ENCODE measurements around the gene DERL2.

DERL2 gene

GRCh38 chr17:5509482-5509881, 23.5 kb upstream of the DERL2 start:
- Histone ChIP-seq H3K4me1 (ENCODE audit: control insufficient read depth in 1 of 2, insufficient read depth in 1 of 2, low read depth in 1 of 2, low read length in 1 of 2) (peaks cover 0 to 6% of the 10 kb centered on the region in 2 experiments), H3K9me3 (no peaks in the 10 kb centered on the region), H3K27ac (no peak overlapping the region), H3K27me3 (no peaks in the 10 kb centered on the region), H3K36me3 (peaks cover 35% of the 10 kb centered on the region), H3K4me3 (ENCODE audit: low read depth in 1 of 2, low read length in 1 of 2) (no peak overlapping the region)
- no peak for TF ChIP-seq CTCF (IDR thresholded peaks at IDR 0.05)

- Histone ChIP-seq H3K4me3 (ENCODE audit: low read depth in 1 of 2, low read length in 1 of 2) (no peak overlapping the region), H3K27me3 (no peaks in the 10 kb centered on the region), H3K9me3 (no peaks in the 10 kb centered on the region), H3K4me1 (ENCODE audit: control insufficient read depth in 1 of 2, insufficient read depth in 1 of 2, low read depth in 1 of 2, low read length in 1 of 2) (peaks cover 0 to 6% of the 10 kb centered on the region in 2 experiments), H3K36me3 (peaks cover 36% of the 10 kb centered on the region), H3K27ac (no peak overlapping the region)
- no peak for TF ChIP-seq CTCF (IDR thresholded peaks at IDR 0.05)
Measured at GRCh38 chr17:5508810-5509209, 22.8 kb upstream of the DERL2 start.

GRCh38 chr17:5506307-5506706, 20.3 kb upstream of the DERL2 start:
- Histone ChIP-seq H3K9me3 (no peaks in the 10 kb centered on the region), H3K36me3 (peaks cover 43% of the 10 kb centered on the region), H3K4me1 (ENCODE audit: control insufficient read depth in 1 of 2, insufficient read depth in 1 of 2, low read depth in 1 of 2, low read length in 1 of 2) (no peaks in the 10 kb centered on the region), H3K27me3 (peaks cover 24% of the 10 kb centered on the region), H3K27ac (no peak overlapping the region), H3K4me3 (ENCODE audit: low read depth in 1 of 2, low read length in 1 of 2) (no peak overlapping the region)
- TF ChIP-seq CTCF (IDR thresholded peaks at IDR 0.05): no peak

GRCh38 chr17:5502552-5502951, 16.6 kb upstream of the DERL2 start:
- Histone ChIP-seq H3K4me3 (ENCODE audit: low read depth in 1 of 2, low read length in 1 of 2) (no peak overlapping the region), H3K27me3 (peaks cover 61% of the 10 kb centered on the region), H3K4me1 (ENCODE audit: control insufficient read depth in 1 of 2, insufficient read depth in 1 of 2, low read depth in 1 of 2, low read length in 1 of 2) (peaks cover 0 to 12% of the 10 kb centered on the region in 2 experiments), H3K9me3 (no peaks in the 10 kb centered on the region), H3K36me3 (peaks cover 68% of the 10 kb centered on the region), H3K27ac (no peak overlapping the region)
- no peak for TF ChIP-seq CTCF (IDR thresholded peaks at IDR 0.05)

GRCh38 chr17:5501685-5502084, 15.7 kb upstream of the DERL2 start:
- Histone ChIP-seq H3K9me3 (no peaks in the 10 kb centered on the region), H3K27me3 (peaks cover 68% of the 10 kb centered on the region), H3K36me3 (peaks cover 68% of the 10 kb centered on the region), H3K27ac (no peak overlapping the region), H3K4me3 (ENCODE audit: low read depth in 1 of 2, low read length in 1 of 2) (no peak overlapping the region), H3K4me1 (ENCODE audit: control insufficient read depth in 1 of 2, insufficient read depth in 1 of 2, low read depth in 1 of 2, low read length in 1 of 2) (peaks cover 0 to 12% of the 10 kb centered on the region in 2 experiments)
- TF ChIP-seq CTCF (IDR thresholded peaks at IDR 0.05): no peak
